HepG2 (cell line): Measurements from ENCODE around the gene MNT. TPM values are rescaled to one million over a fixed set of nuclear protein-coding genes. Genes with fewer than 3 reads are reported as not detected.

Source experiments
- BCLAF1 ChIP-seq: fragments of 450-650 bp; IDR thresholded peaks from 2 replicates; pipeline ENCODE4 v1.6.1; 2017; ENCODE audit warnings: mild to moderate bottlenecking
- KDM2A ChIP-seq: sonication (generic); formaldehyde crosslinking; IDR thresholded peaks from 2 replicates; pipeline ENCODE4 v1.4.0; 2020; ENCODE audit warnings: low read depth, missing genetic modification reagents, borderline replicate concordance
- MEIS2 ChIP-seq: sonication (generic); formaldehyde crosslinking; IDR thresholded peaks from 2 replicates; pipeline ENCODE4 v1.9.0; 2021; ENCODE audit warnings: mild to moderate bottlenecking, missing genetic modification reagents
- TARDBP ChIP-seq: sonication (generic); formaldehyde crosslinking; IDR thresholded peaks from 2 replicates; pipeline ENCODE4 v1.8.0; 2022; ENCODE audit warnings: mild to moderate bottlenecking, missing genetic modification reagents
- ZFP90 ChIP-seq: sonication (generic); formaldehyde crosslinking; IDR thresholded peaks from 2 replicates; pipeline ENCODE4 v1.8.0; 2022; ENCODE audit warnings: missing genetic modification reagents, mild to moderate bottlenecking, inconsistent platforms, borderline replicate concordance
- polyA plus RNA-seq, 8 experiments: library from polyadenylated mRNA; depleted of rRNA in 3 of 8; stranded (reverse) in 7 of 8; unstranded in 1 of 8; fragments of >200 nt; fragmentation: Illumina TruSeq in 4 of 8; extraction: Trizol in 4 of 8; gene quantifications; 2 replicates each; pipeline versions ENCODE4 v1.2.1 to v1.2.3, GENCODE V29; 2011 to 2016; ENCODE audit warnings: low read depth in 4 of 8, missing spikeins in 1 of 8, mixed read lengths in 1 of 8; ENCODE audit not compliant: insufficient read depth in 1 of 8
- total RNA-seq, 5 experiments: library from RNA; depleted of rRNA; stranded (reverse); fragments of >200 nt; fragmentation: Illumina TruSeq; extraction: Trizol; gene quantifications; 2 replicates each; pipeline ENCODE4 v1.2.3, GENCODE V29; 2016; ENCODE audit warnings: low read depth in 1 of 5
- TF ChIP-seq, protein P1 (sequence below): sonication (generic); formaldehyde crosslinking; IDR thresholded peaks from 2 replicates; pipeline ENCODE4 v1.4.0; 2020; ENCODE audit warnings: mild to moderate bottlenecking, missing genetic modification reagents
- TF ChIP-seq, protein P2 (sequence below): sonication (generic); formaldehyde crosslinking; IDR thresholded peaks from 2 replicates; pipeline ENCODE4 v1.5.0; 2020; ENCODE audit warnings: missing genetic modification reagents
- TF ChIP-seq, protein P3 (sequence below): sonication (generic); formaldehyde crosslinking; IDR thresholded peaks from 2 replicates; pipeline ENCODE4 v1.5.1; 2020; ENCODE audit warnings: missing genetic modification reagents, mild to moderate bottlenecking, borderline replicate concordance
- TF ChIP-seq, protein P4 (sequence below): sonication (generic); formaldehyde crosslinking; IDR thresholded peaks from 2 replicates; pipeline ENCODE4; 2020; ENCODE audit warnings: missing genetic modification reagents, mild to moderate bottlenecking, borderline replicate concordance

MNT gene
- total and polyA plus RNA-seq, 2 of the 13 experiments (the other 11 are each of a cell fraction or from before 2014, with no cell fraction given) = 2.1 to 3.5 TPM

GRCh38 chr17:2401426-2402221 is 764 bp upstream of the MNT start (continued):
- TF ChIP-seq, protein P1, sequence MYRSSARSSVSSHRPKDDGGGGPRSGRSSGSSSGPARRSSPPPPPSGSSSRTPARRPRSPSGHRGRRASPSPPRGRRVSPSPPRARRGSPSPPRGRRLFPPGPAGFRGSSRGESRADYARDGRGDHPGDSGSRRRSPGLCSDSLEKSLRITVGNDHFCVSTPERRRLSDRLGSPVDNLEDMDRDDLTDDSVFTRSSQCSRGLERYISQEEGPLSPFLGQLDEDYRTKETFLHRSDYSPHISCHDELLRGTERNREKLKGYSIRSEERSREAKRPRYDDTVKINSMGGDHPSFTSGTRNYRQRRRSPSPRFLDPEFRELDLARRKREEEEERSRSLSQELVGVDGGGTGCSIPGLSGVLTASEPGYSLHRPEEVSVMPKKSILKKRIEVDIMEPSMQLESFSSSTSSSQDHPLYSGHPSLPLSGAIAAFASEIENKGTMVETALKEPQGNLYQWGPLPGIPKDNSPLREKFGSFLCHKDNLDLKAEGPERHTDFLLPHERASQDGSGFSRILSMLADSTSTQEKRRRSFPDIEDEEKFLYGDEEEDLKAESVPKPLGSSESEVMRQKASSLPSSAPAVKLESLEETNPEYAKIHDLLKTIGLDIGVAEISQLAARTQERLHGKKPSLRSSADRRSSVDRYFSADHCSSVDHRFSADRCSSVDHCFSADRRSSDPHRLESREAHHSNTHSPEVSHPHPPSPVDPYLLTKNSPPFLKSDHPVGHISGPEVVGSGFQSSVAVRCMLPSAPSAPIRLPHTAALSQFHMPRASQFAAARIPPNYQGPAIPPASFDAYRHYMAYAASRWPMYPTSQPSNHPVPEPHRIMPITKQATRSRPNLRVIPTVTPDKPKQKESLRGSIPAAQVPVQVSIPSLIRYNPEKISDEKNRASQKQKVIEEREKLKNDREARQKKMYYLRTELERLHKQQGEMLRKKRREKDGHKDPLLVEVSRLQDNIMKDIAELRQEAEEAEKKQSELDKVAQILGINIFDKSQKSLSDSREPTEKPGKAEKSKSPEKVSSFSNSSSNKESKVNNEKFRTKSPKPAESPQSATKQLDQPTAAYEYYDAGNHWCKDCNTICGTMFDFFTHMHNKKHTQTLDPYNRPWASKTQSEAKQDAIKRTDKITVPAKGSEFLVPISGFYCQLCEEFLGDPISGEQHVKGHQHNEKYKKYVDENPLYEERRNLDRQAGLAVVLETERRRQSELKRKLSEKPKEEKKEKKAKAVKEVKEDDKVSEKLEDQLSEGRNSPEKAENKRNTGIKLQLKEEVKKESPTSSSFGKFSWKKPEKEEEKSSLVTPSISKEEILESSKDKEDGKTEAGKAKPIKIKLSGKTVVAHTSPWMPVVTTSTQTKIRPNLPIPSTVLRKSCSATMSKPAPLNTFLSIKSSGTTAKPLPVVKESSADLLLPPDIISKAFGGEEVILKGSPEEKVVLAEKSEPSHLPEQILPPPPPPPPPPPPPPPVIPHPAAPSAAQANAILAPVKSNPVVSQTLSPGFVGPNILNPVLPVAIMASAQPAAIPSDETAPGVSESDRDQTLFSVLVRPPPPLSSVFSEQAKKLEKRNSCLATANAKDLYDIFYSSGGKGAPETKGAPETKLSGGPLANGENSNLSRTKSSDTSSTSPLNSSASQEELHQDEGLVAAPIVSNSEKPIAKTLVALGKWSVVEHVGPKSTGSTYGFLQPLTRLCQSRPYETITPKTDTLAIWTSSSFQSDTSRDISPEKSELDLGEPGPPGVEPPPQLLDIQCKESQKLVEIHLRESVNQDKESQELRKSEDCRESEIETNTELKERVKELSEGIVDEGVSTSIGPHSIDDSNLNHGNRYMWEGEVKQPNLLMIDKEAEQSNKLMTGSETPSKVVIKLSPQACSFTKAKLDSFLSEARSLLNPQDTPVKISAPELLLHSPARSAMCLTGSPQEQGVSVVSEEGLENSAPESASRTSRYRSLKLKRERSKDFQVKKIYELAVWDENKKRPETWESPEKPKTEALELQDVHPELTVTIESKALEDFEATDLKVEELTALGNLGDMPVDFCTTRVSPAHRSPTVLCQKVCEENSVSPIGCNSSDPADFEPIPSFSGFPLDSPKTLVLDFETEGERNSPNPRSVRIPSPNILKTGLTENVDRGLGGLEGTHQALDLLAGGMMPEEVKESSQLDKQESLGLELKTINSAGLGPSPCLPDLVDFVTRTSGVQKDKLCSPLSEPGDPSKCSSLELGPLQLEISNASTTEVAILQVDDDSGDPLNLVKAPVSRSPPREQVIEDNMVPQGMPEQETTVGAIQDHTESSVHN = no peak
- TF ChIP-seq, protein P2, sequence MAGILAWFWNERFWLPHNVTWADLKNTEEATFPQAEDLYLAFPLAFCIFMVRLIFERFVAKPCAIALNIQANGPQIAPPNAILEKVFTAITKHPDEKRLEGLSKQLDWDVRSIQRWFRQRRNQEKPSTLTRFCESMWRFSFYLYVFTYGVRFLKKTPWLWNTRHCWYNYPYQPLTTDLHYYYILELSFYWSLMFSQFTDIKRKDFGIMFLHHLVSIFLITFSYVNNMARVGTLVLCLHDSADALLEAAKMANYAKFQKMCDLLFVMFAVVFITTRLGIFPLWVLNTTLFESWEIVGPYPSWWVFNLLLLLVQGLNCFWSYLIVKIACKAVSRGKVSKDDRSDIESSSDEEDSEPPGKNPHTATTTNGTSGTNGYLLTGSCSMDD (CRISPR knock-in tag) = no peak
- TF ChIP-seq KDM2A (CRISPR knock-in tag) = peak; percentile 94
- no peak for TF ChIP-seq BCLAF1
- TF ChIP-seq ZFP90 (CRISPR knock-in tag) = peak; percentile 86
- TF ChIP-seq MEIS2 (CRISPR knock-in tag) = peak; percentile 32; the same call in 1 of the 2 replicates
- TF ChIP-seq, protein P3, sequence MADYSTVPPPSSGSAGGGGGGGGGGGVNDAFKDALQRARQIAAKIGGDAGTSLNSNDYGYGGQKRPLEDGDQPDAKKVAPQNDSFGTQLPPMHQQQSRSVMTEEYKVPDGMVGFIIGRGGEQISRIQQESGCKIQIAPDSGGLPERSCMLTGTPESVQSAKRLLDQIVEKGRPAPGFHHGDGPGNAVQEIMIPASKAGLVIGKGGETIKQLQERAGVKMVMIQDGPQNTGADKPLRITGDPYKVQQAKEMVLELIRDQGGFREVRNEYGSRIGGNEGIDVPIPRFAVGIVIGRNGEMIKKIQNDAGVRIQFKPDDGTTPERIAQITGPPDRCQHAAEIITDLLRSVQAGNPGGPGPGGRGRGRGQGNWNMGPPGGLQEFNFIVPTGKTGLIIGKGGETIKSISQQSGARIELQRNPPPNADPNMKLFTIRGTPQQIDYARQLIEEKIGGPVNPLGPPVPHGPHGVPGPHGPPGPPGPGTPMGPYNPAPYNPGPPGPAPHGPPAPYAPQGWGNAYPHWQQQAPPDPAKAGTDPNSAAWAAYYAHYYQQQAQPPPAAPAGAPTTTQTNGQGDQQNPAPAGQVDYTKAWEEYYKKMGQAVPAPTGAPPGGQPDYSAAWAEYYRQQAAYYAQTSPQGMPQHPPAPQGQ = no peak
- TF ChIP-seq, protein P4, sequence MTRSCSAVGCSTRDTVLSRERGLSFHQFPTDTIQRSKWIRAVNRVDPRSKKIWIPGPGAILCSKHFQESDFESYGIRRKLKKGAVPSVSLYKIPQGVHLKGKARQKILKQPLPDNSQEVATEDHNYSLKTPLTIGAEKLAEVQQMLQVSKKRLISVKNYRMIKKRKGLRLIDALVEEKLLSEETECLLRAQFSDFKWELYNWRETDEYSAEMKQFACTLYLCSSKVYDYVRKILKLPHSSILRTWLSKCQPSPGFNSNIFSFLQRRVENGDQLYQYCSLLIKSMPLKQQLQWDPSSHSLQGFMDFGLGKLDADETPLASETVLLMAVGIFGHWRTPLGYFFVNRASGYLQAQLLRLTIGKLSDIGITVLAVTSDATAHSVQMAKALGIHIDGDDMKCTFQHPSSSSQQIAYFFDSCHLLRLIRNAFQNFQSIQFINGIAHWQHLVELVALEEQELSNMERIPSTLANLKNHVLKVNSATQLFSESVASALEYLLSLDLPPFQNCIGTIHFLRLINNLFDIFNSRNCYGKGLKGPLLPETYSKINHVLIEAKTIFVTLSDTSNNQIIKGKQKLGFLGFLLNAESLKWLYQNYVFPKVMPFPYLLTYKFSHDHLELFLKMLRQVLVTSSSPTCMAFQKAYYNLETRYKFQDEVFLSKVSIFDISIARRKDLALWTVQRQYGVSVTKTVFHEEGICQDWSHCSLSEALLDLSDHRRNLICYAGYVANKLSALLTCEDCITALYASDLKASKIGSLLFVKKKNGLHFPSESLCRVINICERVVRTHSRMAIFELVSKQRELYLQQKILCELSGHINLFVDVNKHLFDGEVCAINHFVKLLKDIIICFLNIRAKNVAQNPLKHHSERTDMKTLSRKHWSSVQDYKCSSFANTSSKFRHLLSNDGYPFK (CRISPR knock-in tag) = 0 out of 2 replicates have a peak, but pooled peaks have one; percentile 12
- peak; percentile 79 for TF ChIP-seq TARDBP (CRISPR knock-in tag)
